RWPE2 (cell line): ENCODE data around the gene CRADD.

ENCODE experiments used
- ATAC-seq: fragments of 200-7000 bp; cut with Tn5 transposase; 3 replicates; pipeline ENCODE4 v1.9.1; 2021; ENCODE audit warnings: low read depth
- DNase-seq: peaks from one replicate; pipeline ENCODE4 v3.0.0-alpha.2; 2020; ENCODE audit warnings: low spot score
- H3K27ac ChIP-seq: fragments of 450-650 bp; 2 replicates; pipeline ENCODE4 v1.5.1; 2017; ENCODE audit warnings: mild to moderate bottlenecking; ENCODE audit not compliant: poor library complexity, severe bottlenecking
- H3K27me3 ChIP-seq: fragments of 250-450 bp; sonication (Bioruptor Pico); 2 replicates; pipeline ENCODE4 v1.5.1; 2021; ENCODE audit warnings: mild to moderate bottlenecking, moderate library complexity; ENCODE audit not compliant: insufficient read depth, poor library complexity, severe bottlenecking
- H3K36me3 ChIP-seq: fragments of 250-450 bp; sonication (Bioruptor Pico); 2 replicates; pipeline ENCODE4 v1.5.1; 2020; ENCODE audit warnings: low read depth, mild to moderate bottlenecking, moderate library complexity
- H3K4me1 ChIP-seq: fragments of 250-450 bp; sonication (Bioruptor Pico); 2 replicates; pipeline ENCODE4 v1.5.1; 2021; ENCODE audit warnings: mild to moderate bottlenecking, moderate library complexity; ENCODE audit not compliant: insufficient read depth, poor library complexity, severe bottlenecking
- H3K4me3 ChIP-seq: fragments of 250-450 bp; sonication (Bioruptor Pico); 2 replicates; pipeline ENCODE4 v1.5.1; 2021; ENCODE audit warnings: mild to moderate bottlenecking, moderate library complexity; ENCODE audit not compliant: severe bottlenecking
- H3K9me3 ChIP-seq: fragments of 250-450 bp; sonication (Bioruptor Pico); 2 replicates; pipeline ENCODE4 v1.5.1; 2021; ENCODE audit warnings: mild to moderate bottlenecking, moderate library complexity; ENCODE audit not compliant: severe bottlenecking
- CTCF ChIP-seq: fragments of 450-650 bp; IDR thresholded peaks from one replicate; pipeline ENCODE4 v1.5.1; 2017; ENCODE audit warnings: mild to moderate bottlenecking, moderate library complexity; ENCODE audit not compliant: poor library complexity, severe bottlenecking

CRADD gene

DNA sequence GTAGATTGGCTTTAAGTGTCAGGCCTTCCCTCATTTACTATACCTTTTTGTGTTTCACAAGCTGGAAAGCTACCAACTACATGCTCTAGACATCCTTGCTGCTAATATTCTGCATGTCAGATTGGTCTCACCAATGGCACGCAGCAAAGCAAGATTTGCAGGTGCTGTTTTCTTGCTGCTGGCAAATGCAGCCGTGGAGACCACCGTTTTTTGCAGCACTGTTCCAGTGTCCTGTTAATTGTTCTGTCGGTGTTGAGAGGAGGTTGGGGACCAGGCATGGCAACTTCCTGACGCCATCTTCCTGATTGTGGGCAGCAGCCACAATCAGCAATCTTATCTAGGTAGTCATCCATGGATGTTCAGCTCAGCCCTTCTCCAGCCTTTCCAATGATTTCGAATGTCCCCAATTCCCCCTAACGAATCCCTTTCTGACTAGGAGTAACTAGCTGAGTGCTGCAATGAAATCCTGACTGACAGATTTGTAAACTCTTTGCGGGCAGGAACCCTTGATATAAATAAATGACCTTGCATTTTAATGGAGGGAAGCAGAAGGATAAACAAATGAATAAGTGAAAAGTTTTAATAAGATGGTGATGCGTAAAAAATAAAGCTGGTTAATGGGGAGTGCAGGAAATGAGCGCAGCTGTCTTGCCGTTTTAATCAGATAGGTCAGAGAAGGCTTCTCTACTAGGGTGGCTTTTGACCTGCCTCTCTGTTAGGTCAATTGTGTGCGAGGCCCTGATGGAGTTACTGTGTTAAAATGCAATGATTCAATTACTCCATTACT is 574 bp upstream of the CRADD start:
- no peaks in the 10 kb centered on the region for H3K9me3 ChIP-seq
- ATAC-seq = peak; percentile 19; the same call in 2 of the 3 replicates
- H3K4me3 ChIP-seq = peak overlapping the region; percentile 50
- TF ChIP-seq CTCF = no peak
- H3K27ac ChIP-seq = peak overlapping the region; percentile 70
- no peak for DNase-seq
- no peaks in the 10 kb centered on the region for H3K36me3 ChIP-seq
- H3K4me1 ChIP-seq = no peaks in the 10 kb centered on the region
- no peaks in the 10 kb centered on the region for H3K27me3 ChIP-seq

DNA sequence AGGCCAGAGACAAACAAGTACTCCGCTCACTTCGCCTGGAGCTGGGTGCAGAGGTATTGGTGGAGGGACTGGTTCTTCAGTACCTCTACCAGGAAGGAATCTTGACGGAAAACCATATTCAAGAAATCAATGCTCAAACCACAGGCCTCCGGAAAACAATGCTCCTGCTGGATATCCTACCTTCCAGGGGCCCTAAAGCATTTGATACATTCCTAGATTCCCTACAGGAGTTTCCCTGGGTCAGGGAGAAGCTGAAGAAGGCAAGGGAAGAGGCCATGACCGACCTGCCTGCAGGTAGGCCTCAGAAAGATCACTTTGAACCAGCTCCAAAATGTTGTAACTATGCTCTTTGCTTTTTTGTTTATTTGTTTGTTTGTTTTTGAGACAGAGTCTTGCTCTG is 1.6 kb downstream of the CRADD start:
- no peak for DNase-seq

DNA sequence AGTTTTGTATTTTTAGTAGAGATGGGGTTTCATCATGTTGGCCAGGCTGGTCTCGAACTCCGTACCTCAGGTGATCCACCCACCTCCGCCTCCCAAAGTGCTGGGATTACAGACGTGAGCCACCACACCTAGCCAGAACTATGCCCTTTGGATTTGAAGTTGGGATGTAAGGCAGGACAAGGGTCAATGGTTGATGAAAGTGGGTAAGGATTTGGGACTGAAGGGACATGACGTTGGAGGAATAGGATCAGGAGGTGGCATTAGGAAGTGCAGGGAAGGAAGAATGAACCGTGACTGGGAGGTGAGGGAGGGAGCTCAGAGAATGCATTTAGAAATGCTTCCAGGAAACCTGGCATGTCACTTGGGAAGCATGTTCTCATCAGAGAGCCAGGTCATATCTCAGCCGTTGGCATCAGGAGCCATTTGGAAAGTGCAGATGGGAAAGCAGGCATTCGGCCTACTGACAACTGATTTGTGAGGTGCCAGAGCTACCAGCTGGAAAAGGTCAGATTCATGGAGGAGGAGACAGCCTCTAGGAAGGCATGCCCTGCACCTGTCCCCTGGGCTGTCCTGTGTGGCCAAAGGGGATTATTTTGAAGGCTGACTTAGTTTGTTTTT is 2.2 kb downstream of the CRADD start:
- DNase-seq (no peak), ATAC-seq (no peak)
- no peak for TF ChIP-seq CTCF
- no peaks in the 10 kb centered on the region for H3K36me3 ChIP-seq
- H3K27me3 ChIP-seq = no peaks in the 10 kb centered on the region
- no peak overlapping the region for H3K27ac ChIP-seq
- no peaks in the 10 kb centered on the region for H3K4me1 ChIP-seq
- H3K4me3 ChIP-seq = no peak overlapping the region
- no peaks in the 10 kb centered on the region for H3K9me3 ChIP-seq

More for the DNA sequence above, 1.6 kb downstream of the CRADD start:
- no peak for ATAC-seq
- Histone ChIP-seq H3K9me3 (no peaks in the 10 kb centered on the region), H3K27ac (no peak overlapping the region), H3K4me3 (no peak overlapping the region), H3K36me3 (no peaks in the 10 kb centered on the region), H3K27me3 (no peaks in the 10 kb centered on the region), H3K4me1 (no peaks in the 10 kb centered on the region)
- no peak for TF ChIP-seq CTCF

DNA sequence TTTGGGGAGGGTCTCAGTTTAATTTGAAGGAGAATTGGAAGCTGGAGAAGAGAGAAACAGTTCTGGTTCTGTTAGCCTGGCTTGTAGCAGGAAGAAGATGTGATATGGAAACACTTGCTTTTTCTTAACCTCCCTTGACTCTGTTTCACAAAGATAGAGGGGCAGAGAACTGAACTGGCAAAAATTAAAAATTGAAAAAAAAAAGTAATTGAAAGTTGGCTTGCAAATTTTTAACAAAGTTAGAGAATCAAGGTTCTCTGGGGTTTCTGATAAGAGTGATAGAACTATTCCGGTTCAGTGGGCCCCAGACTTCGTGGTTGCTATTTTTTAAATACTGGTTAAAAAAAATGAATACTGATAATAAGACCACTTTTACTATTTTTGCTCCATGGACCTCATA is 2.8 kb downstream of the CRADD start:
- ATAC-seq (no peak), DNase-seq (no peak)
- no peak overlapping the region for H3K27ac ChIP-seq
- H3K4me1 ChIP-seq = no peaks in the 10 kb centered on the region
- H3K27me3 ChIP-seq = no peaks in the 10 kb centered on the region
- H3K4me3 ChIP-seq = no peak overlapping the region
- TF ChIP-seq CTCF = no peak
- H3K9me3 ChIP-seq = no peaks in the 10 kb centered on the region
- H3K36me3 ChIP-seq = no peaks in the 10 kb centered on the region

DNA sequence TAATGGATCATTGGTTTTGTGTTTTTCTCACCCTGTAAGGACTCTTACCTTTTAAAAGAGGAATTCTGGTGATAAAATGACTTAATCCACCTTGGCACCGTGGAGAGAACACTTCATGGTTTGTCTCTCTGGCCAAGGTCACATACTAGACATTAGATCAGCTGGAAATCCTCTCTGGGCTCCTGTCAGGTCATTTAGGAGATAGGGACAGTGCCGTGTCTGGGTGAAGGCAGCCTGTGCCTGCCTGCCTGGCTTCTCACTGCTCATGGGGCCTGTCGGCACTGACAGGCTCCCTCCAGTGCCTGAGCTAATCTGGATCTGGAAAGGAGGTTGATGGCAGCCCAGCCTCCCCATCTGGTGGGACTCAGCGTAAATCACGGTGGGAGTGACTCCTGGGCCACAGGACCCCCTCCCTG is 5.7 kb downstream of the CRADD start:
- no peak overlapping the region for H3K4me3 ChIP-seq
- H3K36me3 ChIP-seq = no peaks in the 10 kb centered on the region
- ATAC-seq (no peak), DNase-seq (no peak)
- H3K4me1 ChIP-seq = no peaks in the 10 kb centered on the region
- H3K27me3 ChIP-seq = no peaks in the 10 kb centered on the region
- TF ChIP-seq CTCF = no peak
- H3K27ac ChIP-seq = no peak overlapping the region
- H3K9me3 ChIP-seq = no peaks in the 10 kb centered on the region
